ENCODE data around the gene FBXO38. TPM values are rescaled to one million over a fixed set of nuclear protein-coding genes. Genes with fewer than 3 reads are reported as not detected.

FBXO38 gene
- total RNA-seq, 1 donor from 2014 or later, result 38.8 TPM

GRCh38 chr5:148416921-148417320, 33.2 kb downstream of the FBXO38 start:
- no peaks in the 10 kb centered on the region for H3K9me3 ChIP-seq (ENCODE audit: insufficient read depth, low read depth, low read length)
- H3K79me2 ChIP-seq (ENCODE audit: insufficient read depth, low read length), result no peaks in the 10 kb centered on the region
- no peak overlapping the region for H3K4me3 Mint-ChIP-seq (ENCODE audit: unreplicated experiment)
- H3K4me2 ChIP-seq (ENCODE audit: low read length), result peak overlapping the region; percentile 11
- peaks cover 46% of the 10 kb centered on the region for H3K36me3 ChIP-seq (ENCODE audit: insufficient read depth, low read length)
- peak overlapping the region; percentile 48 for H3K27ac ChIP-seq (ENCODE audit: low read depth, low read length)
- peaks cover 3% of the 10 kb centered on the region for H3K4me1 ChIP-seq (ENCODE audit: insufficient read depth, low read length)
- no peaks in the 10 kb centered on the region for H3K9me3 Mint-ChIP-seq (ENCODE audit: unreplicated experiment)
- no peak overlapping the region for H2AFZ ChIP-seq (ENCODE audit: low read depth, low read length)
- H3K36me3 Mint-ChIP-seq (ENCODE audit: low read depth, unreplicated experiment), result peaks cover 9% of the 10 kb centered on the region
- H3K4me1 Mint-ChIP-seq (ENCODE audit: low read depth, unreplicated experiment), result peaks cover 3% of the 10 kb centered on the region
- H3K9ac ChIP-seq (ENCODE audit: low read length), result peak overlapping the region; percentile 12
- TF ChIP-seq EZH2 (IDR thresholded peaks at IDR 0.05; ENCODE audit: insufficient read depth, low read length) (no peak), CTCF (IDR thresholded peaks at IDR 0.05; ENCODE audit: insufficient read depth, low read depth, low read length) (no peak)
- no peak overlapping the region for H3K27ac Mint-ChIP-seq (ENCODE audit: unreplicated experiment)
- H3K4me3 ChIP-seq (ENCODE audit: insufficient read depth, low read depth, low read length), result no peak overlapping the region
- H3K27me3 Mint-ChIP-seq (ENCODE audit: low read depth, unreplicated experiment), result no peaks in the 10 kb centered on the region
- DNase-seq (ENCODE audit: low read depth) (peak; percentile 74), FAIRE-seq (peak; percentile 45)
- H3K27me3 ChIP-seq (ENCODE audit: insufficient read depth, low read length), result no peaks in the 10 kb centered on the region
- peaks cover 2% of the 10 kb centered on the region for H4K20me1 ChIP-seq (ENCODE audit: insufficient read depth, low read length)

- no peak overlapping the region for H2AFZ ChIP-seq (ENCODE audit: low read depth, low read length)
- Mint-ChIP-seq H3K27ac (ENCODE audit: unreplicated experiment) (no peak overlapping the region), H3K9me3 (ENCODE audit: unreplicated experiment) (no peaks in the 10 kb centered on the region), H3K27me3 (ENCODE audit: low read depth, unreplicated experiment) (no peaks in the 10 kb centered on the region), H3K4me1 (ENCODE audit: low read depth, unreplicated experiment) (peaks cover 3% of the 10 kb centered on the region), H3K4me3 (ENCODE audit: unreplicated experiment) (no peak overlapping the region), H3K36me3 (ENCODE audit: low read depth, unreplicated experiment) (peaks cover 10% of the 10 kb centered on the region)
- H3K9me3 ChIP-seq (ENCODE audit: insufficient read depth, low read depth, low read length), result no peaks in the 10 kb centered on the region
- H3K27ac ChIP-seq (ENCODE audit: low read depth, low read length), result no peak overlapping the region
- H3K4me1 ChIP-seq (ENCODE audit: insufficient read depth, low read length), result peaks cover 3% of the 10 kb centered on the region
- H3K4me3 ChIP-seq (ENCODE audit: insufficient read depth, low read depth, low read length), result no peak overlapping the region
- FAIRE-seq (no peak), DNase-seq (ENCODE audit: low read depth) (no peak)
- no peak overlapping the region for H3K9ac ChIP-seq (ENCODE audit: low read length)
- no peaks in the 10 kb centered on the region for H3K27me3 ChIP-seq (ENCODE audit: insufficient read depth, low read length)
- H3K36me3 ChIP-seq (ENCODE audit: insufficient read depth, low read length), result peaks cover 46% of the 10 kb centered on the region
- H3K79me2 ChIP-seq (ENCODE audit: insufficient read depth, low read length), result no peaks in the 10 kb centered on the region
- peaks cover 8% of the 10 kb centered on the region for H4K20me1 ChIP-seq (ENCODE audit: insufficient read depth, low read length)
- H3K4me2 ChIP-seq (ENCODE audit: low read length), result no peak overlapping the region
- TF ChIP-seq EZH2 (IDR thresholded peaks at IDR 0.05; ENCODE audit: insufficient read depth, low read length) (no peak), CTCF (IDR thresholded peaks at IDR 0.05; ENCODE audit: insufficient read depth, low read depth, low read length) (no peak)
Measured at GRCh38 chr5:148418511-148418910, 34.8 kb downstream of the FBXO38 start.

- Mint-ChIP-seq H3K9me3 (ENCODE audit: unreplicated experiment) (no peaks in the 10 kb centered on the region), H3K4me3 (ENCODE audit: unreplicated experiment) (no peak overlapping the region), H3K27ac (ENCODE audit: unreplicated experiment) (no peak overlapping the region), H3K27me3 (ENCODE audit: low read depth, unreplicated experiment) (no peaks in the 10 kb centered on the region), H3K36me3 (ENCODE audit: low read depth, unreplicated experiment) (peaks cover 19% of the 10 kb centered on the region), H3K4me1 (ENCODE audit: low read depth, unreplicated experiment) (peaks cover 11% of the 10 kb centered on the region)
- no peaks in the 10 kb centered on the region for H3K27me3 ChIP-seq (ENCODE audit: insufficient read depth, low read length)
- H3K4me1 ChIP-seq (ENCODE audit: insufficient read depth, low read length), result peaks cover under 1% of the 10 kb centered on the region
- H4K20me1 ChIP-seq (ENCODE audit: insufficient read depth, low read length), result peaks cover 8% of the 10 kb centered on the region
- no peaks in the 10 kb centered on the region for H3K9me3 ChIP-seq (ENCODE audit: insufficient read depth, low read depth, low read length)
- H3K9ac ChIP-seq (ENCODE audit: low read length), result no peak overlapping the region
- no peak overlapping the region for H3K4me2 ChIP-seq (ENCODE audit: low read length)
- no peak overlapping the region for H3K4me3 ChIP-seq (ENCODE audit: insufficient read depth, low read depth, low read length)
- DNase-seq (ENCODE audit: low read depth) (no peak), FAIRE-seq (no peak)
- TF ChIP-seq EZH2 (IDR thresholded peaks at IDR 0.05; ENCODE audit: insufficient read depth, low read length) (no peak), CTCF (IDR thresholded peaks at IDR 0.05; ENCODE audit: insufficient read depth, low read depth, low read length) (no peak)
- no peaks in the 10 kb centered on the region for H3K79me2 ChIP-seq (ENCODE audit: insufficient read depth, low read length)
- H3K36me3 ChIP-seq (ENCODE audit: insufficient read depth, low read length), result peaks cover 52% of the 10 kb centered on the region
- no peak overlapping the region for H2AFZ ChIP-seq (ENCODE audit: low read depth, low read length)
- H3K27ac ChIP-seq (ENCODE audit: low read depth, low read length), result no peak overlapping the region
Measured at GRCh38 chr5:148421661-148422060, 37.9 kb downstream of the FBXO38 start.
